ENCODE measurements around the gene DYRK2.
A peak's percentile ranks its signal among the peaks of the same experiment; 100 is the strongest.

DYRK2 gene

DNA sequence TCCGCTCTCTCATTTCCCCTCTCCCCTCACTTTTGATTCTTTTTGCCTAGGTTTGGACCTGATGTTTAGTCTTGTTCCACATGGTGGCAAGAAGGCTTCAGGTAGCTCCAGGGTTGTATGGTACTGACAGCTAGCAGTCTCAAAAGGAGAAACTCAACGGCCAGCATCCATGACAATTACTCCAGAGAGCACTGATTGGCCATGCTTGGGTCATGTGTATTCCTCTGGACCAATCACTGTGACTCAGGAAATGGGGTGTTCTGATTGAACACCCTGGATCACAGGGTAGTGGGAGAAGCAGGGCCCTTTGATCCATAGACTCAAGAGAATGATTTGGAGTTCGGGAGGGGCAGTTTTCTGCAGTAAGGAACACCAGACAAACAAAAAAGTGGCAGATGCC lies 45.3 kb downstream of the DYRK2 start:
- DNase-seq (ENCODE audit: low read depth), result no peak
- H3K4me3 ChIP-seq (ENCODE audit: control insufficient read depth, low read depth, low read length), result no peak overlapping the region
- TF ChIP-seq, protein P1, sequence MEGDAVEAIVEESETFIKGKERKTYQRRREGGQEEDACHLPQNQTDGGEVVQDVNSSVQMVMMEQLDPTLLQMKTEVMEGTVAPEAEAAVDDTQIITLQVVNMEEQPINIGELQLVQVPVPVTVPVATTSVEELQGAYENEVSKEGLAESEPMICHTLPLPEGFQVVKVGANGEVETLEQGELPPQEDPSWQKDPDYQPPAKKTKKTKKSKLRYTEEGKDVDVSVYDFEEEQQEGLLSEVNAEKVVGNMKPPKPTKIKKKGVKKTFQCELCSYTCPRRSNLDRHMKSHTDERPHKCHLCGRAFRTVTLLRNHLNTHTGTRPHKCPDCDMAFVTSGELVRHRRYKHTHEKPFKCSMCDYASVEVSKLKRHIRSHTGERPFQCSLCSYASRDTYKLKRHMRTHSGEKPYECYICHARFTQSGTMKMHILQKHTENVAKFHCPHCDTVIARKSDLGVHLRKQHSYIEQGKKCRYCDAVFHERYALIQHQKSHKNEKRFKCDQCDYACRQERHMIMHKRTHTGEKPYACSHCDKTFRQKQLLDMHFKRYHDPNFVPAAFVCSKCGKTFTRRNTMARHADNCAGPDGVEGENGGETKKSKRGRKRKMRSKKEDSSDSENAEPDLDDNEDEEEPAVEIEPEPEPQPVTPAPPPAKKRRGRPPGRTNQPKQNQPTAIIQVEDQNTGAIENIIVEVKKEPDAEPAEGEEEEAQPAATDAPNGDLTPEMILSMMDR (IDR thresholded peaks at IDR 0.05; ENCODE audit: control insufficient read depth, insufficient read depth, low read depth, low read length, missing control alignments), result no peak

DNA sequence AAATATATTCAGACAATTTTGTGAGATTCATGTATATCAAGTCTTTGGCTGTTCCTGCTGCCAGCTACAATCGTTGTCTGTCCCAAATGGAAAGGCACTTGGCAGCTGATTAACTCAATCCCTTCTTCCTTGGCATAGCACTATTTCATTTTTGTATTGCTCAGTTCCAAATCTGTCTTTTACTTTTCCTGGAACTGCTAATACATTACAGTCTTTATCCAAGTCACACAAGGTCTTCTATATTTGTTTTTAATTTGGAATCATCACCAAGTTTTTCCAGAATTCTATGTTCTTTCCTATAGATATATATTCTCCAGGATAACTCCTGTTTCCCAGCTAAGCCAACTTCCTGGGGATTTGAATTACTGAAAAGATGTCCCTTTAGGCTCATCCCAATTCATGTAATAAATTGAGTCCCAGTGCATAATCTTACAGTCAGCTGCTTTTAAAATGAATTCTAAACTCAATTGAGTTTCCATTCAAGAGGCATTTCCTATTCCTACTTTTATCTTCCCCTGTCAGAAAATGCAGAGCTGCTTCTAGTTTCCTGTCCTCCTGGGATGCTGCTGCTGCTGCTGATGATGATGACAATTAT lies 45.9 kb downstream of the DYRK2 start:
- H3K4me3 ChIP-seq (ENCODE audit: control insufficient read depth, low read depth, low read length), result no peak overlapping the region
- TF ChIP-seq, protein P1 (IDR thresholded peaks at IDR 0.05; ENCODE audit: control insufficient read depth, insufficient read depth, low read depth, low read length, missing control alignments), result no peak
- no peak for DNase-seq (ENCODE audit: low read depth)

DNA sequence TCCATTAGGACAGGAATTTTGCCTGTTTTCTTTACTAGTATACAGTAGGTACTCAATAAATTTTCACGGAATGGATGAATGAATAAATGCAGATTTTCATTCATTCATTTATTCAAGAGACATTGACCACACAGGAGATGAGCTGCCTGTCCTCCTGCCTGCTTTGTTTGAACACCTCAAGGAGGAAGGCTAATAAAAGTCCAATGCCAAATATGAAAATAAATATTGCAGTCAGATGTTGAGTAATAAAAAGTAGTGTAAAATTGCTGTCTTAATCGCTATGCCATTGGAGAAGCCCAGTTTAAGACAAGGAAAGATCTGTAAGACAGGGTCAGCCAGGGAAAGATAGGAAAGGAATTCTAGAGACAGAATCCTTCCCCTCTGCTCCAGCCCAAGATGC lies 47.4 kb downstream of the DYRK2 start:
- TF ChIP-seq, protein P1 (IDR thresholded peaks at IDR 0.05; ENCODE audit: control insufficient read depth, insufficient read depth, low read depth, low read length, missing control alignments), result no peak
- DNase-seq (ENCODE audit: low read depth), result no peak
- no peak overlapping the region for H3K4me3 ChIP-seq (ENCODE audit: control insufficient read depth, low read depth, low read length)

DNA sequence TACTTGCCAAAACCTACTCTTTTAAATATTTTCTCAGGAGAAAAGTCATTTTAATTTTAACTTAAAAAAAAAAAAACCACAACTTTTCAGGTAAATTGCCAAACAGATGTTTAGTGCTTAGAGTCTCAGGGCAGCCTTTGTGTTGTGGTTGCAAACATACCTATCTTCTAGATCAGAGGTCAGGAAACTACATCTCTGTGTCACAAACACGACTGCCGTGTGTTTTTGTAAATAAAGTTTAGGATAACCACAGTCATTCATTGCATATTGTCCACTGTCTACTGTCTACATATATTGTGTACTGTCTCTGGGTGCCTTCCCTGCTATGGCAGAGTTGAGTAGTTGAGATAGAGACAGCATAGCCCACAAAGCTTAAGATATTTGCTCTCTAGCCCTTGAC lies 48.9 kb downstream of the DYRK2 start:
- TF ChIP-seq, protein P1 (IDR thresholded peaks at IDR 0.05; ENCODE audit: control insufficient read depth, insufficient read depth, low read depth, low read length, missing control alignments), result no peak
- no peak overlapping the region for H3K4me3 ChIP-seq (ENCODE audit: control insufficient read depth, low read depth, low read length)
- no peak for DNase-seq (ENCODE audit: low read depth)

DNA sequence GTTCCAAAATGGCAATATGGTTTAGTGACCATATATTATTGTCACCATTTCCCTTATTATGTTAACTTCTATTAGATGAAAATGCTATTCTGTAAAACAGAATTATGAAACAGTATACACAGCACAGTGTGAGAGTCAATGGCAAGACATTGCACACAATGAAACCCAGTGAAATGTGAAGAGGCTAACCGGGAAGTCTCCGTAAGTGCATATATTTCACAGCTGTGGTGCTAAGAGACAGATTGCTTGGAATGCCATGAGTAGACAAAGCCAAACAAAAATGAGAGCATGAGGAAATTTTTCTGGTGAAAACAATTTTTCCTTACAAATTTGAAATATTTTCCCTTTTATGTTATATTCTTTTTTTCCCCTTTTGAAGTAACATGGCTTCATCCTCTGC lies 49.4 kb downstream of the DYRK2 start:
- H3K4me3 ChIP-seq (ENCODE audit: control insufficient read depth, low read depth, low read length), result no peak overlapping the region
- TF ChIP-seq, protein P1 (IDR thresholded peaks at IDR 0.05; ENCODE audit: control insufficient read depth, insufficient read depth, low read depth, low read length, missing control alignments), result no peak

DNA sequence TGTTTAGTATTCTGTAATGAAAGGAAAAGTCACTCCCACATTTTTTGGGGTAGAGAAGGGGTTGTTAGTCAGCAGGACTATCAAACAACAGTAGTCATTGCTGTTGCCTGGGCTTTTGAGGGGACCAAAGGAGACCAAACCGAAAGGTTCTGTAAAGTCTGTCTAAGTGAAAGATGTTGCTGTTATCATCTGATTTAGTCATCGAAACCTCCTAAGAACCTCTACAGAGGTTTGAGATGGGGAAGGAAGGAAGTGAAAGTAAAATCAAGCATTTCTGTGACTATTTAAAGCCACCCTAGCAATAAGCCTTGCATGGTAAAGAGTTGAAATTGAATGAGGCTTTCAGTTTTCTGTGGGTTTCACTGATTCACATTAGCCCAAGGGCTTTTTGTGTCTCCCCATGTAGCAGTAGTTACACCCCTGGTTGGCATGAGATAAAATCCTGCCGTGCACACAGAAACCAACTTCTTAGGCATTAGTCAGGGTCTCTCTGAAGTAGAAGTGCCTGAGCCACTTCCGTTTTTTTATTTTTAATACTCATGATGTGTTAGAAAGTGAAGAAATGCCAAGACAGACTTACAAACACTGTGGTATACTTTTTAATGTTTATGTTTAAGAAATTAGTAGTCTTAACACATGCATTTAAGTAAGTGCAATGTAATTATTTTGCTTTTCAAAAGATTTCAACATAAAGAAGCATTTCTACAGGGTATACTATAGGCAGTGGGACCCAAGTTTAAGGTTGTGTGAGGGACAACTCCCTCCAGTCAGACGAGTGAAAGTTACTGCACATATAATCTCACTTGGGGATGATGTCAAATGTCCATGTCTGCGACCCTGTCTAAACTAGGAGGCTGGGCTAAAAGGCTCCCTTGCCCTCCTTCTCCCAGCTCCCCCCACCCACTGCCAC lies 50.4 kb downstream of the DYRK2 start:
- H3K4me3 ChIP-seq (ENCODE audit: control insufficient read depth, low read depth, low read length), result peak overlapping the region; percentile 17
- TF ChIP-seq, protein P1 (IDR thresholded peaks at IDR 0.05; ENCODE audit: control insufficient read depth, insufficient read depth, low read depth, low read length, missing control alignments), result no peak
- DNase-seq (ENCODE audit: low read depth), result peak; percentile 35

More for the DNA sequence above, 49.4 kb downstream of the DYRK2 start:
- no peak for DNase-seq (ENCODE audit: low read depth)

Measured in AG09309 (cell line).